Brain microvascular endothelial cell (primary cell): ENCODE results near the gene ACSM3.
A peak's percentile ranks its signal among the peaks of the same experiment; 100 is the strongest.

Experiments used
- DNase-seq: peaks from one replicate; pipeline ENCODE4 v3.0.0-alpha.2; 2020
- H3K27ac ChIP-seq: fragments of 250-450 bp; sonication (Bioruptor Pico); 2 replicates; pipeline ENCODE4 v1.5.1; 2020; ENCODE audit warnings: mild to moderate bottlenecking, moderate library complexity
- H3K27me3 ChIP-seq: fragments of 250-450 bp; sonication (Bioruptor Pico); replicated peaks from 2 replicates; pipeline ENCODE4 v1.5.1; 2020; ENCODE audit warnings: mild to moderate bottlenecking
- H3K36me3 ChIP-seq: fragments of 250-450 bp; sonication (Bioruptor Pico); replicated peaks from 2 replicates; pipeline ENCODE4 v1.5.1; 2020; ENCODE audit warnings: mild to moderate bottlenecking
- H3K4me3 ChIP-seq: 2 replicates; pipeline ENCODE4 v1.5.1; 2011; ENCODE audit warnings: low read depth, mild to moderate bottlenecking, control low read depth, low read length, moderate library complexity
- in situ Hi-C: cut with HindIII; loops from 2 replicates; pipeline ENCODE4 v1.10.0; 2017; ENCODE audit warnings: low sequenced_read_pairs, low pct_ligation_motif_present
- TF ChIP-seq, protein P1 (sequence below): IDR thresholded peaks from 2 replicates; pipeline ENCODE4 v1.5.1; 2011; ENCODE audit warnings: low read depth, mild to moderate bottlenecking, moderate library complexity, low read length, control low read depth, inconsistent platforms; ENCODE audit errors: missing control alignments

Gene ACSM3

GRCh38 chr16:20784204-20784603 lies 20.4 kb downstream of the ACSM3 start:
- no peak overlapping the region for H3K27ac ChIP-seq
- in situ Hi-C loops: no loop called here
- H3K4me3 ChIP-seq: no peak overlapping the region
- TF ChIP-seq, protein P1, sequence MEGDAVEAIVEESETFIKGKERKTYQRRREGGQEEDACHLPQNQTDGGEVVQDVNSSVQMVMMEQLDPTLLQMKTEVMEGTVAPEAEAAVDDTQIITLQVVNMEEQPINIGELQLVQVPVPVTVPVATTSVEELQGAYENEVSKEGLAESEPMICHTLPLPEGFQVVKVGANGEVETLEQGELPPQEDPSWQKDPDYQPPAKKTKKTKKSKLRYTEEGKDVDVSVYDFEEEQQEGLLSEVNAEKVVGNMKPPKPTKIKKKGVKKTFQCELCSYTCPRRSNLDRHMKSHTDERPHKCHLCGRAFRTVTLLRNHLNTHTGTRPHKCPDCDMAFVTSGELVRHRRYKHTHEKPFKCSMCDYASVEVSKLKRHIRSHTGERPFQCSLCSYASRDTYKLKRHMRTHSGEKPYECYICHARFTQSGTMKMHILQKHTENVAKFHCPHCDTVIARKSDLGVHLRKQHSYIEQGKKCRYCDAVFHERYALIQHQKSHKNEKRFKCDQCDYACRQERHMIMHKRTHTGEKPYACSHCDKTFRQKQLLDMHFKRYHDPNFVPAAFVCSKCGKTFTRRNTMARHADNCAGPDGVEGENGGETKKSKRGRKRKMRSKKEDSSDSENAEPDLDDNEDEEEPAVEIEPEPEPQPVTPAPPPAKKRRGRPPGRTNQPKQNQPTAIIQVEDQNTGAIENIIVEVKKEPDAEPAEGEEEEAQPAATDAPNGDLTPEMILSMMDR: no peak
- no peaks in the 10 kb centered on the region for H3K27me3 ChIP-seq
- DNase-seq: no peak
- H3K36me3 ChIP-seq: no peaks in the 10 kb centered on the region

DNA sequence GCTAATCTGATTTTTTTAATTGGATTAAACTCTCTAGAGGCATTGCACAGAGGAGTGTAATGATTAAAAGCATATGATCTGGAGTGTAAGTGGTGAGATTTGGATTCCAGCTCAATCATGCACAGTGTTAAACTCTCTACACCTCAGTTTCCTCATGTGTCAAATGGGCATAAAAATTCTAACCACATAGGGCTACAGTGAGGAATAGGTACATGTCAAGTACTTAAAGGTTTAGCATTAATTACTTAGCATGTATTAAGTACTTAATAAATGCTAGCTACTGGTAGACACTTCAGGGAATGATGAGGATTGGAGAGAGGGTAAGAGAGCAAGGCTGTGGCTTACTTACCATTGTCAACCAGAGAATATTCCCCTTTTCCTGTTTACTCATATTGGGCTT lies 25.3 kb downstream of the ACSM3 start:
- in situ Hi-C loops: no loop called here
- no peaks in the 10 kb centered on the region for H3K27me3 ChIP-seq
- no peak overlapping the region for H3K4me3 ChIP-seq
- H3K36me3 ChIP-seq: no peaks in the 10 kb centered on the region
- TF ChIP-seq, protein P1: no peak
- no peak for DNase-seq
- no peak overlapping the region for H3K27ac ChIP-seq

- Histone ChIP-seq H3K27me3 (no peaks in the 10 kb centered on the region), H3K27ac (no peak overlapping the region), H3K36me3 (no peaks in the 10 kb centered on the region), H3K4me3 (no peak overlapping the region)
- DNase-seq: no peak
- in situ Hi-C loops: no loop called here
- TF ChIP-seq, protein P1: no peak
These were observed 28.3 kb downstream of the ACSM3 start for GRCh38 chr16:20791923-20792612.

GRCh38 chr16:20798364-20798763 lies 34.5 kb downstream of the ACSM3 start:
- Histone ChIP-seq H3K27ac (no peak overlapping the region), H3K36me3 (no peaks in the 10 kb centered on the region), H3K27me3 (no peaks in the 10 kb centered on the region), H3K4me3 (no peak overlapping the region)
- in situ Hi-C loops: no loop called here
- no peak for DNase-seq
- TF ChIP-seq, protein P1: no peak

DNA sequence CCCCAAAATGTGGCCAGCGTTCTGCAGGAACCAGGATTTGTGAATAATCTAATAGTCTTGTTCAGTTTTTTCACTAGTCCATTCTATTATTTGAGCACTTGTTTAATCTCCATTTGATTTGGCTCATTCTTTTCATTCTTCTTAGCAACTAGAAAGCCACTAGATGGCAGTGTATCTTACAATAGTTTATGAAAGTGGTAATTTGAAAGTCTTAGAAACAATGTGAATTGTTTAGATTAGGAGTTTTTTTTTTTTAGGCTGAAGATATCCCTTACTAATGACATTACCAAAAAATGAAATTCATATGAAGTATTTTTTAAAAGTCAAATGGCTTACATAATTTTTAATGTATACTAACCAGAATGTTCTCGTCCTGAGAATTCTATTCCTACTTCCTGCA lies 35.8 kb downstream of the ACSM3 start:
- H3K36me3 ChIP-seq: no peaks in the 10 kb centered on the region
- H3K4me3 ChIP-seq: no peak overlapping the region
- TF ChIP-seq, protein P1: peak; percentile 24
- in situ Hi-C loops: no loop called here
- no peak for DNase-seq
- H3K27ac ChIP-seq: no peak overlapping the region
- no peaks in the 10 kb centered on the region for H3K27me3 ChIP-seq

- Histone ChIP-seq H3K27ac (no peak overlapping the region), H3K36me3 (no peaks in the 10 kb centered on the region)
- TF ChIP-seq, protein P1: no peak
These were observed 37.5 kb downstream of the ACSM3 start for GRCh38 chr16:20801278-20801677.

More at GRCh38 chr16:20801278-20801677, 37.5 kb downstream of the ACSM3 start:
- no peak overlapping the region for H3K4me3 ChIP-seq
- no peaks in the 10 kb centered on the region for H3K27me3 ChIP-seq
- in situ Hi-C loops: no loop called here
- no peak for DNase-seq
